ENCODE measurements around the gene RTKN. TPM values are rescaled to one million over a fixed set of nuclear protein-coding genes. Genes with fewer than 3 reads are reported as not detected.

The RTKN gene
- total and polyA plus RNA-seq, 2 of the 13 experiments (the other 11 are each of a cell fraction or from before 2014, with no cell fraction given), result 159 to 166 TPM

GRCh38 chr2:74482801-74483674 is 41.3 kb upstream of the RTKN start, which contains the start of the genes CCDC142 and TTC31 (continued):
- TF ChIP-seq, protein P1, sequence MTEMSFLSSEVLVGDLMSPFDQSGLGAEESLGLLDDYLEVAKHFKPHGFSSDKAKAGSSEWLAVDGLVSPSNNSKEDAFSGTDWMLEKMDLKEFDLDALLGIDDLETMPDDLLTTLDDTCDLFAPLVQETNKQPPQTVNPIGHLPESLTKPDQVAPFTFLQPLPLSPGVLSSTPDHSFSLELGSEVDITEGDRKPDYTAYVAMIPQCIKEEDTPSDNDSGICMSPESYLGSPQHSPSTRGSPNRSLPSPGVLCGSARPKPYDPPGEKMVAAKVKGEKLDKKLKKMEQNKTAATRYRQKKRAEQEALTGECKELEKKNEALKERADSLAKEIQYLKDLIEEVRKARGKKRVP (CRISPR knock-in tag; IDR thresholded peaks at IDR 0.05), result peak in 1 of 2 experiments; percentile 84; a peak in 2 of 4 replicates
- TF ChIP-seq ZNF652 (CRISPR knock-in tag; IDR thresholded peaks at IDR 0.05; ENCODE audit: borderline replicate concordance, low read depth) (peak; percentile 38; the same call in 1 of the 2 replicates), BRD4 (CRISPR knock-in tag; IDR thresholded peaks at IDR 0.05) (peak; percentile 68), RELA (CRISPR knock-in tag; IDR thresholded peaks at IDR 0.05) (peak; percentile 4; the same call in 1 of the 2 replicates), SOX13 (IDR thresholded peaks at IDR 0.05) (peak; percentile 51; the same call in 1 of the 2 replicates), SOX13 (CRISPR knock-in tag; conservative IDR thresholded peaks at IDR 0.05 in 1 of 2, IDR thresholded peaks at IDR 0.05 in 1 of 2) (peak in 1 of 2 experiments; percentile 48; a peak in 1 of 4 replicates), ZNF547 (CRISPR knock-in tag; IDR thresholded peaks at IDR 0.05) (peak; percentile 89), ZNF143 (CRISPR knock-in tag; IDR thresholded peaks at IDR 0.05) (peak; percentile 86), GABPB1 (CRISPR knock-in tag; IDR thresholded peaks at IDR 0.05) (peak; percentile 98), ZNF207 (IDR thresholded peaks at IDR 0.05; ENCODE audit: borderline replicate concordance) (no peak), ZNF225 (CRISPR knock-in tag; IDR thresholded peaks at IDR 0.05) (no peak; the same call in none of the 2 replicates), STAG1 (CRISPR knock-in tag; IDR thresholded peaks at IDR 0.05) (peak; percentile 90), AGO2 (optimal IDR thresholded peaks at IDR 0.05; ENCODE audit: low read depth, low read length) (peak; percentile 50), MAF1 (CRISPR knock-in tag; IDR thresholded peaks at IDR 0.05; ENCODE audit: borderline replicate concordance) (0 out of 2 replicates have a peak, but pooled peaks have one; percentile 66), ZNF367 (CRISPR knock-in tag; IDR thresholded peaks at IDR 0.05; ENCODE audit: borderline replicate concordance) (no peak), USF2 (IDR thresholded peaks at IDR 0.05; ENCODE audit: low read depth, low read length) (no peak), USF2 (CRISPR knock-in tag; IDR thresholded peaks at IDR 0.05; ENCODE audit: borderline replicate concordance) (peak; percentile 50; the same call in 1 of the 2 replicates)
- TF ChIP-seq, protein P2, sequence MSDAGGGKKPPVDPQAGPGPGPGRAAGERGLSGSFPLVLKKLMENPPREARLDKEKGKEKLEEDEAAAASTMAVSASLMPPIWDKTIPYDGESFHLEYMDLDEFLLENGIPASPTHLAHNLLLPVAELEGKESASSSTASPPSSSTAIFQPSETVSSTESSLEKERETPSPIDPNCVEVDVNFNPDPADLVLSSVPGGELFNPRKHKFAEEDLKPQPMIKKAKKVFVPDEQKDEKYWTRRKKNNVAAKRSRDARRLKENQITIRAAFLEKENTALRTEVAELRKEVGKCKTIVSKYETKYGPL (CRISPR knock-in tag; IDR thresholded peaks at IDR 0.05), result no peak
- TF ChIP-seq, protein P3, sequence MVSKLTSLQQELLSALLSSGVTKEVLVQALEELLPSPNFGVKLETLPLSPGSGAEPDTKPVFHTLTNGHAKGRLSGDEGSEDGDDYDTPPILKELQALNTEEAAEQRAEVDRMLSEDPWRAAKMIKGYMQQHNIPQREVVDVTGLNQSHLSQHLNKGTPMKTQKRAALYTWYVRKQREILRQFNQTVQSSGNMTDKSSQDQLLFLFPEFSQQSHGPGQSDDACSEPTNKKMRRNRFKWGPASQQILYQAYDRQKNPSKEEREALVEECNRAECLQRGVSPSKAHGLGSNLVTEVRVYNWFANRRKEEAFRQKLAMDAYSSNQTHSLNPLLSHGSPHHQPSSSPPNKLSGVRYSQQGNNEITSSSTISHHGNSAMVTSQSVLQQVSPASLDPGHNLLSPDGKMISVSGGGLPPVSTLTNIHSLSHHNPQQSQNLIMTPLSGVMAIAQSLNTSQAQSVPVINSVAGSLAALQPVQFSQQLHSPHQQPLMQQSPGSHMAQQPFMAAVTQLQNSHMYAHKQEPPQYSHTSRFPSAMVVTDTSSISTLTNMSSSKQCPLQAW (CRISPR knock-in tag; IDR thresholded peaks at IDR 0.05), result peak; percentile 80
- TF ChIP-seq, protein P4, sequence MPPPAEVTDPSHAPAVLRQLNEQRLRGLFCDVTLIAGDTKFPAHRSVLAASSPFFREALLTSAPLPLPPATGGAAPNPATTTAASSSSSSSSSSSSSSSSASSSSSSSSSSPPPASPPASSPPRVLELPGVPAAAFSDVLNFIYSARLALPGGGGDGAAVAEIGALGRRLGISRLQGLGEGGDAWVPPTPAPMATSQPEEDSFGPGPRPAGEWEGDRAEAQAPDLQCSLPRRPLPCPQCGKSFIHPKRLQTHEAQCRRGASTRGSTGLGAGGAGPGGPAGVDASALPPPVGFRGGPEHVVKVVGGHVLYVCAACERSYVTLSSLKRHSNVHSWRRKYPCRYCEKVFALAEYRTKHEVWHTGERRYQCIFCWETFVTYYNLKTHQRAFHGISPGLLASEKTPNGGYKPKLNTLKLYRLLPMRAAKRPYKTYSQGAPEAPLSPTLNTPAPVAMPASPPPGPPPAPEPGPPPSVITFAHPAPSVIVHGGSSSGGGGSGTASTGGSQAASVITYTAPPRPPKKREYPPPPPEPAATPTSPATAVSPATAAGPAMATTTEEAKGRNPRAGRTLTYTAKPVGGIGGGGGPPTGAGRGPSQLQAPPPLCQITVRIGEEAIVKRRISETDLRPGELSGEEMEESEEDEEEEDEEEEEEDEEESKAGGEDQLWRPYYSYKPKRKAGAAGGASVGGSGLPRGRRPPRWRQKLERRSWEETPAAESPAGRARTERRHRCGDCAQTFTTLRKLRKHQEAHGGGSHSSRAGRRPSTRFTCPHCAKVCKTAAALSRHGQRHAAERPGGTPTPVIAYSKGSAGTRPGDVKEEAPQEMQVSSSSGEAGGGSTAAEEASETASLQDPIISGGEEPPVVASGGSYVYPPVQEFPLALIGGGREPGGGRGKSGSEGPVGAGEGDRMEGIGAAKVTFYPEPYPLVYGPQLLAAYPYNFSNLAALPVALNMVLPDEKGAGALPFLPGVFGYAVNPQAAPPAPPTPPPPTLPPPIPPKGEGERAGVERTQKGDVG (CRISPR knock-in tag; IDR thresholded peaks at IDR 0.05; ENCODE audit: borderline replicate concordance), result peak; percentile 37; the same call in 1 of the 2 replicates
